IPS-18a (cell line): ENCODE results near the gene ADGRE2.
"Not testable (repeated sequence)": the region's sequence is repeated elsewhere in the genome, so short reads cannot be mapped to it uniquely, and the experiment has no call there.

Experiments
- H3K27ac ChIP-seq: one replicate; pipeline ENCODE4 v1.5.1; 2013; ENCODE audit warnings: low read length
- H3K27me3 ChIP-seq: one replicate; pipeline ENCODE4 v1.6.1; 2013; ENCODE audit warnings: mild to moderate bottlenecking, low read length; ENCODE audit not compliant: control insufficient read depth, insufficient read depth
- H3K36me3 ChIP-seq: one replicate; pipeline ENCODE4 v1.6.1; 2013; ENCODE audit warnings: low read depth, low read length; ENCODE audit not compliant: control insufficient read depth
- H3K4me1 ChIP-seq: one replicate; pipeline ENCODE4 v1.6.1; 2013; ENCODE audit warnings: low read depth, low read length; ENCODE audit not compliant: control insufficient read depth
- H3K4me3 ChIP-seq: one replicate; pipeline ENCODE4 v1.5.1; 2013; ENCODE audit warnings: low read length
- H3K9ac ChIP-seq: one replicate; pipeline ENCODE4 v1.6.1; 2013; ENCODE audit warnings: mild to moderate bottlenecking, low read length, moderate library complexity
- H3K9me3 ChIP-seq: one replicate; pipeline ENCODE4 v1.6.1; 2013; ENCODE audit warnings: low read depth, low read length; ENCODE audit not compliant: control insufficient read depth

The ADGRE2 gene

DNA sequence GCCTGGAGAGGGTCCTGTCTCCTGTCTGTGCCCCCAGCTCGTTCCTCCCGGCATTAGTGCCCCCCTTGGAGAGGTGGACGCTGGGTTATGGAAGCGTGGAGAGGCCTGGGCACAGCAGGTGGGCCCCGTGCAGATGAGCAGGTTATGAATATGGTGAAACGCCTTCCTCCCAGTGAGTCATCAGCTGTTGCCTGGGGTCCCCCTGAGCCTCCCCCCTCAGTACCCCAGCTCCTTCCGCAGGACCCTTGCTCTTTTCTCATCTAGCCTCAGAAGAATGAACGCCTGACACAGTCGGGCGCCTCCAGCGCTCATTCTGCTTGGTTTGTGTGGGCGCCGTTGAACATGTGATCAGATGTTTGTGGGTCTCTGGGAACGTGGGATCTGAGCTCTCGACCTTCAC lies 12.5 kb downstream of the ADGRE2 start:
- H3K36me3 ChIP-seq, H3K4me3 ChIP-seq, H3K9ac ChIP-seq, H3K27me3 ChIP-seq, H3K9me3 ChIP-seq, H3K4me1 ChIP-seq, H3K27ac ChIP-seq: not testable (repeated sequence)

DNA sequence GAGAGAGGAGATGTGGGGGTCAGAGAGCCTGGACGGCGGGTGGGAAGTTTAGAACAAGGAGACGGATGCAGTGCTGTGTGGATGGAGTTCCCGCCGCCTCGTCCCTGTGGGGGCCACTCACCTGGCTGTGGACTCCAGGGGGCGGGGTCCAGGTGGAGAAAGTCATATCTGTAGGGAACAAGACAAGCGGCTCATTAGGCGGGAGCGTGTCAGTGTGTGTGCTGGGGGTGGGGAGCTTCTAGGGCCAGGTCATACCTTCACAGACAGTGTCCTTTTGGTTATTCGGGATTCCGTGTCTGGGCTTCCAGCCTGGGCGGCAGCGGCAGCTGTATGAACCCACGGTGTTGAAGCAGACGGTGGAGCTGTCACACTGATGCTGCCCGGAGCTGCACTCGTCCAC lies 13.0 kb downstream of the ADGRE2 start:
- H3K27ac ChIP-seq, H3K36me3 ChIP-seq, H3K4me3 ChIP-seq: not testable (repeated sequence)

GRCh38 chr19:14764401-14764800 lies 14.0 kb downstream of the ADGRE2 start:
- H3K9ac ChIP-seq: no peak overlapping the region
- no peaks in the 10 kb centered on the region for H3K9me3 ChIP-seq
- H3K4me1 ChIP-seq: no peaks in the 10 kb centered on the region
- no peaks in the 10 kb centered on the region for H3K36me3 ChIP-seq
- H3K27ac ChIP-seq: no peak overlapping the region
- H3K4me3 ChIP-seq: no peak overlapping the region
- no peaks in the 10 kb centered on the region for H3K27me3 ChIP-seq

More for the DNA sequence above, 13.0 kb downstream of the ADGRE2 start:
- H3K9me3 ChIP-seq, H3K9ac ChIP-seq, H3K4me1 ChIP-seq, H3K27me3 ChIP-seq: not testable (repeated sequence)

- no peaks in the 10 kb centered on the region for H3K4me1 ChIP-seq
- no peak overlapping the region for H3K9ac ChIP-seq
- no peaks in the 10 kb centered on the region for H3K27me3 ChIP-seq
- no peaks in the 10 kb centered on the region for H3K36me3 ChIP-seq
- H3K9me3 ChIP-seq: no peaks in the 10 kb centered on the region
- no peak overlapping the region for H3K27ac ChIP-seq
- no peak overlapping the region for H3K4me3 ChIP-seq
Observed at GRCh38 chr19:14763497-14764145, 14.7 kb downstream of the ADGRE2 start.

- H3K4me1 ChIP-seq: peaks cover 3% of the 10 kb centered on the region
- H3K4me3 ChIP-seq: no peak overlapping the region
- H3K9me3 ChIP-seq: no peaks in the 10 kb centered on the region
- no peak overlapping the region for H3K9ac ChIP-seq
- no peaks in the 10 kb centered on the region for H3K27me3 ChIP-seq
- no peaks in the 10 kb centered on the region for H3K36me3 ChIP-seq
- H3K27ac ChIP-seq: no peak overlapping the region
Observed at GRCh38 chr19:14762111-14762510, 16.2 kb downstream of the ADGRE2 start.

DNA sequence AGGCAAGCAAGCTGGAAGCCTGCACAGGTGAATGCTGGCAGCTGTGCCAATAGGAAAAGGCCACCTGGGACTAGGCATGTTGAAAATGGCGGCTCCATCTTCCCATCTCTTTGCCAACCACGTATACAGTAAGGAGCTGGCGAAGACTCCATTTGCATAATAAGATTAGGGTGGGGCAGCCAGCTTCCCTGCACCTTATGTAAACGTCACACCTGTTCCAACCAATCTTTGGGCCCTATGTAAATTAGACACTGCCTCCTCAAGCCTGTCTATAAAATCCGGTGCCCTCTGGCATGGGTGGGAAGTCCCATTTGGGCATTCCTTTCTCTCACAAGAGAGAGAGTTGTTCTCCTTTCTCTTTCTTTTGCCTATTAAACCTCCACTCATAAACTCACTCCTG lies 16.8 kb downstream of the ADGRE2 start:
- Histone ChIP-seq H3K4me1 (peaks cover 3% of the 10 kb centered on the region), H3K4me3 (no peak overlapping the region), H3K27ac (no peak overlapping the region), H3K27me3 (no peaks in the 10 kb centered on the region), H3K9me3 (no peaks in the 10 kb centered on the region), H3K9ac (no peak overlapping the region), H3K36me3 (no peaks in the 10 kb centered on the region)

DNA sequence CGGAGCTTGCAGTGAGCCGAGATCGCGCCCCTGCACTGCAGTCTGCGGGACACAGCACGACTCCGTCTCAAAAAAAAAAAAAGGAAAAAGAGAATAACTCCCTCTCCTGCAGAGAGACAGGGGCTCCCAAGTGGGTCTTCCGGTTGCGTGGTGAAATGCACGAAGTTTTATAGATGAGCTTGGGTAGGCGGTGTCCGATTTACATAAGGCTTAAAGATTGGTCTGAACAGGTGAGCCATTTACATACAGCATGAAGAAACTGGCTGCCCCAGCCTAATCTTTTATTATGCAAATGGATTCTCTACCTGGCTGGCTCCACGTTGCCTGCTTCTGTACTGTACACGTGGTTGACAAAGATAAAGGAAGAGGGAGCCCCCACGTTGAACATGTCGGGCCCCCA lies 19.5 kb downstream of the ADGRE2 start:
- Histone ChIP-seq H3K27ac (peak overlapping the region; percentile 65), H3K4me1 (peaks cover 3% of the 10 kb centered on the region), H3K4me3 (peak overlapping the region; percentile 46), H3K27me3 (no peaks in the 10 kb centered on the region), H3K36me3 (no peaks in the 10 kb centered on the region), H3K9ac (peak overlapping the region; percentile 66), H3K9me3 (no peaks in the 10 kb centered on the region)

DNA sequence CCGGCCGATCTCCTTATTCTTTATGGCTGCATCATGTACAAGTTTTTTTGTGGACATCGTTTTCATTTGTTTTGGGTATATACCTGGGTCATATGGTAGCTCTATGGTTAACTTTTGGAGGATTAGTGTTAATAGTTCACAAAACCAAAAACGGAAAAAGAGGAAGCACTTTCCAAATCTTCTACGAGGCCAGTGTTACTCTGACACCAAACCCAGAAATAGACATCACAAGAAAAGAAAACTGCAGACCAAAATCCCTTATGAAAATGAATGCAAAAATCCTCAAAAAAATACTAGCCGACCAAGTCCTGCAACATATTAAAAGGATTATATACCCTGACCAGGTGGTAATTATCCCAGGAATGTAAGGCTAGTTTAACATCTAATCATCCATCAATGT lies 29.8 kb downstream of the ADGRE2 start:
- H3K36me3 ChIP-seq: no peaks in the 10 kb centered on the region
- no peaks in the 10 kb centered on the region for H3K27me3 ChIP-seq
- H3K27ac ChIP-seq: no peak overlapping the region
- H3K4me3 ChIP-seq: no peak overlapping the region
- H3K9me3 ChIP-seq: no peaks in the 10 kb centered on the region
- H3K9ac ChIP-seq: no peak overlapping the region
- H3K4me1 ChIP-seq: no peaks in the 10 kb centered on the region

- no peak overlapping the region for H3K27ac ChIP-seq
- no peaks in the 10 kb centered on the region for H3K36me3 ChIP-seq
- H3K9ac ChIP-seq: no peak overlapping the region
- H3K9me3 ChIP-seq: peaks cover 5% of the 10 kb centered on the region
- H3K27me3 ChIP-seq: no peaks in the 10 kb centered on the region
- no peaks in the 10 kb centered on the region for H3K4me1 ChIP-seq
- H3K4me3 ChIP-seq: no peak overlapping the region
Observed at GRCh38 chr19:14746886-14747285, 31.5 kb downstream of the ADGRE2 start.

GRCh38 chr19:14735915-14736314 lies 42.4 kb downstream of the ADGRE2 start:
- Histone ChIP-seq H3K4me1 (no peaks in the 10 kb centered on the region), H3K27me3 (no peaks in the 10 kb centered on the region), H3K36me3 (no peaks in the 10 kb centered on the region), H3K27ac (no peak overlapping the region), H3K9me3 (peaks cover 26% of the 10 kb centered on the region), H3K4me3 (no peak overlapping the region), H3K9ac (no peak overlapping the region)

- H3K27me3 ChIP-seq: no peaks in the 10 kb centered on the region
- no peaks in the 10 kb centered on the region for H3K36me3 ChIP-seq
- no peak overlapping the region for H3K9ac ChIP-seq
- peaks cover 26% of the 10 kb centered on the region for H3K9me3 ChIP-seq
- H3K27ac ChIP-seq: no peak overlapping the region
- no peaks in the 10 kb centered on the region for H3K4me1 ChIP-seq
- H3K4me3 ChIP-seq: no peak overlapping the region
Observed at GRCh38 chr19:14733574-14733973, 44.8 kb downstream of the ADGRE2 start.

DNA sequence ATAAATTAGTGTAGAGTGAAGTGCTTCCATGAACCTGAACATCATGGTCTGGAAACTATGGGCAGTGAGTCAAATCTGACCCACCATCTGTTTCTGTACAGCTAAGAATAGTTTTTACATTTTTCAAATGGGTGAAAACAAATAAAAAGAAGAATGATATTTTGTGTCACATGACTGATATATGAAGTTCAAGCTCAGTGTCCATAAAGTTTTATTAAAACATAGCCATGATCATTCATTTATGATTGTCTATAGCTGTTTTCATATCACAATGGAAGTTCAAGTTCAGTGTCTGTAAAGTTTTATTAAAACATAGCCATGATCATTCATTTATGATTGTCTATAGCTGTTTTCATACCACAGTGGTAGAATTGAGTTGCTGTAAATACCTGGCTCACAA lies 45.9 kb downstream of the ADGRE2 start:
- H3K9ac ChIP-seq: no peak overlapping the region
- no peaks in the 10 kb centered on the region for H3K27me3 ChIP-seq
- no peak overlapping the region for H3K4me3 ChIP-seq
- H3K9me3 ChIP-seq: peaks cover 26% of the 10 kb centered on the region
- no peaks in the 10 kb centered on the region for H3K36me3 ChIP-seq
- no peak overlapping the region for H3K27ac ChIP-seq
- no peaks in the 10 kb centered on the region for H3K4me1 ChIP-seq
